Keratinocyte (primary cell): ENCODE measurements around the gene SCYGR3.

Experiments used
- EZH2 ChIP-seq: IDR thresholded peaks from one replicate; pipeline ENCODE4 v1.6.1; 2012; ENCODE audit warnings: inconsistent platforms, mild to moderate bottlenecking, low read length, moderate library complexity
- TF ChIP-seq, protein P1 (sequence below), 3 experiments: IDR thresholded peaks in 1 of 3; conservative IDR thresholded peaks in 1 of 3; optimal IDR thresholded peaks in 1 of 3; 2 replicates in 2 of 3; 3 replicates in 1 of 3; pipeline versions ENCODE3 to v1.5.1; 2011; ENCODE audit warnings: low read length in 3 of 3, mild to moderate bottlenecking in 3 of 3, moderate library complexity in 2 of 3, control low read depth in 1 of 3, inconsistent platforms in 1 of 3; ENCODE audit not compliant: insufficient read depth in 2 of 3; ENCODE audit errors: extremely low read depth in 1 of 3

DNA sequence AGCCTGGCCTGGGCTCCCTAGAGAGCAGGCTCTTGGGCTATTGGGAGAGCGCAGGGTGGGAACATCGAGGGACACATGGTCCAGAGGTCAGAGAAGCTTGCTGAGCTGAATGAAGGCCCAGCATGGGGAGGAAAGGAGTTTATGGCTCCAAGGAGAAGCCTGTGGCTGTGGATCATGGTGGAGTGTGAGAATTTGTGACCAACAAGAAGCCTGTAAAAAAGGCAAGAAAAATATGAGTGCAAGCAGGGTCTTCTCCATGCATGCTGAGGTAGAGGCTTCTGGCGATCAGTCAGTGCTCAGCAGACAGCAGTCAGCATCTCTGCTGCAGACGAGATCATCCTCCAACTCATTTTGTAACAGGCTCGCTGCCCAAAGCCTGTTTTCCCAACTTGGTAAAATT lies 1.3 kb upstream of the SCYGR3 start:
- TF ChIP-seq, protein P1, sequence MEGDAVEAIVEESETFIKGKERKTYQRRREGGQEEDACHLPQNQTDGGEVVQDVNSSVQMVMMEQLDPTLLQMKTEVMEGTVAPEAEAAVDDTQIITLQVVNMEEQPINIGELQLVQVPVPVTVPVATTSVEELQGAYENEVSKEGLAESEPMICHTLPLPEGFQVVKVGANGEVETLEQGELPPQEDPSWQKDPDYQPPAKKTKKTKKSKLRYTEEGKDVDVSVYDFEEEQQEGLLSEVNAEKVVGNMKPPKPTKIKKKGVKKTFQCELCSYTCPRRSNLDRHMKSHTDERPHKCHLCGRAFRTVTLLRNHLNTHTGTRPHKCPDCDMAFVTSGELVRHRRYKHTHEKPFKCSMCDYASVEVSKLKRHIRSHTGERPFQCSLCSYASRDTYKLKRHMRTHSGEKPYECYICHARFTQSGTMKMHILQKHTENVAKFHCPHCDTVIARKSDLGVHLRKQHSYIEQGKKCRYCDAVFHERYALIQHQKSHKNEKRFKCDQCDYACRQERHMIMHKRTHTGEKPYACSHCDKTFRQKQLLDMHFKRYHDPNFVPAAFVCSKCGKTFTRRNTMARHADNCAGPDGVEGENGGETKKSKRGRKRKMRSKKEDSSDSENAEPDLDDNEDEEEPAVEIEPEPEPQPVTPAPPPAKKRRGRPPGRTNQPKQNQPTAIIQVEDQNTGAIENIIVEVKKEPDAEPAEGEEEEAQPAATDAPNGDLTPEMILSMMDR (optimal IDR thresholded peaks at IDR 0.05 in 1 of 3, IDR thresholded peaks at IDR 0.05 in 1 of 3, conservative IDR thresholded peaks at IDR 0.05 in 1 of 3; ENCODE audit: extremely low read depth in 1 of 3, insufficient read depth in 2 of 3, low read length in 3 of 3), result no peak
- no peak for TF ChIP-seq EZH2
